Kidney epithelial cell (primary cell): Measurements from ENCODE around the gene SLTM. TPM values are rescaled to one million over a fixed set of nuclear protein-coding genes. Genes with fewer than 3 reads are reported as not detected.
"Not testable (repeated sequence)": the region's sequence is repeated elsewhere in the genome, so short reads cannot be mapped to it uniquely, and the experiment has no call there.

Experiments
- DNase-seq: peaks from one replicate; pipeline ENCODE4 v3.0.0-alpha.2; 2010; ENCODE audit warnings: low read depth
- H3K27me3 ChIP-seq: 2 replicates; pipeline ENCODE4 v1.6.0; 2011; ENCODE audit warnings: low read length; ENCODE audit not compliant: control insufficient read depth, insufficient read depth
- H3K36me3 ChIP-seq: 2 replicates; pipeline ENCODE4 v1.5.1; 2011; ENCODE audit warnings: low read length; ENCODE audit not compliant: control insufficient read depth, insufficient read depth
- H3K4me3 ChIP-seq: 2 replicates; pipeline ENCODE4 v1.5.1; 2011; ENCODE audit warnings: low read depth, mild to moderate bottlenecking, control low read depth, low read length
- CTCF ChIP-seq: IDR thresholded peaks from 2 replicates; pipeline ENCODE4 v1.5.1; 2011; ENCODE audit warnings: mild to moderate bottlenecking, moderate library complexity, low read length, control low read depth, inconsistent platforms; ENCODE audit not compliant: insufficient read depth, poor library complexity, severe bottlenecking
- total RNA-seq: library from RNA; depleted of rRNA; stranded (reverse); fragments of >200 nt; gene quantifications from 2 replicates; pipeline ENCODE4 v1.2.3, GENCODE V29; 2015

SLTM gene
- total RNA-seq, 1 donor from 2014 or later = 60.2 TPM

- no peaks in the 10 kb centered on the region for H3K27me3 ChIP-seq
- no peak for TF ChIP-seq CTCF
- H3K4me3 ChIP-seq = no peak overlapping the region
- no peak for DNase-seq
- peaks cover 2% of the 10 kb centered on the region for H3K36me3 ChIP-seq
Observed at GRCh38 chr15:58898150-58898680, 35.3 kb downstream of the SLTM start.

GRCh38 chr15:58889363-58889762 lies 44.1 kb downstream of the SLTM start:
- no peak overlapping the region for H3K4me3 ChIP-seq
- DNase-seq = no peak
- no peak for TF ChIP-seq CTCF
- H3K36me3 ChIP-seq = peaks cover 5% of the 10 kb centered on the region
- no peaks in the 10 kb centered on the region for H3K27me3 ChIP-seq

GRCh38 chr15:58886921-58887320 lies 46.6 kb downstream of the SLTM start:
- no peak for DNase-seq
- Histone ChIP-seq H3K36me3 (peaks cover 6% of the 10 kb centered on the region), H3K4me3 (no peak overlapping the region), H3K27me3 (no peaks in the 10 kb centered on the region)
- TF ChIP-seq CTCF = no peak

GRCh38 chr15:58883926-58884325 lies 49.6 kb downstream of the SLTM start:
- H3K4me3 ChIP-seq, DNase-seq, H3K27me3 ChIP-seq, H3K36me3 ChIP-seq: not testable (repeated sequence)

- Histone ChIP-seq H3K36me3 (peaks cover 6% of the 10 kb centered on the region), H3K27me3 (no peaks in the 10 kb centered on the region), H3K4me3 (no peak overlapping the region)
- DNase-seq = no peak
- no peak for TF ChIP-seq CTCF
Observed at GRCh38 chr15:58882243-58882642, 51.2 kb downstream of the SLTM start.

- H3K27me3 ChIP-seq = no peaks in the 10 kb centered on the region
- no peak overlapping the region for H3K4me3 ChIP-seq
- DNase-seq = no peak
- peaks cover 4% of the 10 kb centered on the region for H3K36me3 ChIP-seq
- no peak for TF ChIP-seq CTCF
Observed at GRCh38 chr15:58880320-58880719, 53.2 kb downstream of the SLTM start.
